ENCODE results near the gene PIAS4.

DNA sequence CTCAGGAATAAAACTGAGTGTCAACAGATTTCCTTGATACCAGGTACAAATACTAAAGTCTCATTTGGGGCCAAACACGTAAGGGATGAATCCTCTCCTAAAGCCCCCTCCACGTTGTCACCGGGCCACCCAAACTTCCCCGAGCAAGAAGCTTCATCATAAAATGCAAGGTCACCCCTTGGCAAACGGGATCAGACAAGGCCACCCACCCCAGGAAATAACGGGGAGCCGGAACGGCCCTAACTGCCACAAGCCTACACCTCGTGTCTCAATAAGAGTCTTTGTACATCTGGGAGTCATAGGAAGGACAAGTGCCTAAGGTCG lies 23.0 kb upstream of the PIAS4 start:
- TF ChIP-seq ARNTL (CRISPR knock-in tag; IDR thresholded peaks at IDR 0.05; ENCODE audit: borderline replicate concordance, low read depth), result no peak
- no peak for TF ChIP-seq ZFP30 (CRISPR knock-in tag; IDR thresholded peaks at IDR 0.05)
- TF ChIP-seq, protein P1, sequence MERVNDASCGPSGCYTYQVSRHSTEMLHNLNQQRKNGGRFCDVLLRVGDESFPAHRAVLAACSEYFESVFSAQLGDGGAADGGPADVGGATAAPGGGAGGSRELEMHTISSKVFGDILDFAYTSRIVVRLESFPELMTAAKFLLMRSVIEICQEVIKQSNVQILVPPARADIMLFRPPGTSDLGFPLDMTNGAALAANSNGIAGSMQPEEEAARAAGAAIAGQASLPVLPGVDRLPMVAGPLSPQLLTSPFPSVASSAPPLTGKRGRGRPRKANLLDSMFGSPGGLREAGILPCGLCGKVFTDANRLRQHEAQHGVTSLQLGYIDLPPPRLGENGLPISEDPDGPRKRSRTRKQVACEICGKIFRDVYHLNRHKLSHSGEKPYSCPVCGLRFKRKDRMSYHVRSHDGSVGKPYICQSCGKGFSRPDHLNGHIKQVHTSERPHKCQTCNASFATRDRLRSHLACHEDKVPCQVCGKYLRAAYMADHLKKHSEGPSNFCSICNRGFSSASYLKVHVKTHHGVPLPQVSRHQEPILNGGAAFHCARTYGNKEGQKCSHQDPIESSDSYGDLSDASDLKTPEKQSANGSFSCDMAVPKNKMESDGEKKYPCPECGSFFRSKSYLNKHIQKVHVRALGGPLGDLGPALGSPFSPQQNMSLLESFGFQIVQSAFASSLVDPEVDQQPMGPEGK (CRISPR knock-in tag; IDR thresholded peaks at IDR 0.05; ENCODE audit: borderline replicate concordance), result no peak
- TF ChIP-seq, protein P2, sequence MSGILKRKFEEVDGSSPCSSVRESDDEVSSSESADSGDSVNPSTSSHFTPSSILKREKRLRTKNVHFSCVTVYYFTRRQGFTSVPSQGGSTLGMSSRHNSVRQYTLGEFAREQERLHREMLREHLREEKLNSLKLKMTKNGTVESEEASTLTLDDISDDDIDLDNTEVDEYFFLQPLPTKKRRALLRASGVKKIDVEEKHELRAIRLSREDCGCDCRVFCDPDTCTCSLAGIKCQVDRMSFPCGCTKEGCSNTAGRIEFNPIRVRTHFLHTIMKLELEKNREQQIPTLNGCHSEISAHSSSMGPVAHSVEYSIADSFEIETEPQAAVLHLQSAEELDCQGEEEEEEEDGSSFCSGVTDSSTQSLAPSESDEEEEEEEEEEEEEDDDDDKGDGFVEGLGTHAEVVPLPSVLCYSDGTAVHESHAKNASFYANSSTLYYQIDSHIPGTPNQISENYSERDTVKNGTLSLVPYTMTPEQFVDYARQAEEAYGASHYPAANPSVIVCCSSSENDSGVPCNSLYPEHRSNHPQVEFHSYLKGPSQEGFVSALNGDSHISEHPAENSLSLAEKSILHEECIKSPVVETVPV (CRISPR knock-in tag; IDR thresholded peaks at IDR 0.05), result no peak
- no peak for TF ChIP-seq ZC3H10 (CRISPR knock-in tag; IDR thresholded peaks at IDR 0.05)
- no peak for TF ChIP-seq BACH2 (CRISPR knock-in tag; IDR thresholded peaks at IDR 0.05; ENCODE audit: borderline replicate concordance)
- TF ChIP-seq, protein P3, sequence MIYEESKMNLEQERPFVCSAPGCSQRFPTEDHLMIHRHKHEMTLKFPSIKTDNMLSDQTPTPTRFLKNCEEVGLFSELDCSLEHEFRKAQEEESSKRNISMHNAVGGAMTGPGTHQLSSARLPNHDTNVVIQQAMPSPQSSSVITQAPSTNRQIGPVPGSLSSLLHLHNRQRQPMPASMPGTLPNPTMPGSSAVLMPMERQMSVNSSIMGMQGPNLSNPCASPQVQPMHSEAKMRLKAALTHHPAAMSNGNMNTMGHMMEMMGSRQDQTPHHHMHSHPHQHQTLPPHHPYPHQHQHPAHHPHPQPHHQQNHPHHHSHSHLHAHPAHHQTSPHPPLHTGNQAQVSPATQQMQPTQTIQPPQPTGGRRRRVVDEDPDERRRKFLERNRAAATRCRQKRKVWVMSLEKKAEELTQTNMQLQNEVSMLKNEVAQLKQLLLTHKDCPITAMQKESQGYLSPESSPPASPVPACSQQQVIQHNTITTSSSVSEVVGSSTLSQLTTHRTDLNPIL (CRISPR knock-in tag; IDR thresholded peaks at IDR 0.05; ENCODE audit: low read depth), result no peak
- TF ChIP-seq TOX (CRISPR knock-in tag; IDR thresholded peaks at IDR 0.05; ENCODE audit: borderline replicate concordance), result no peak
- TF ChIP-seq ZNF70 (CRISPR knock-in tag; IDR thresholded peaks at IDR 0.05), result no peak
- TF ChIP-seq RARB (CRISPR knock-in tag; IDR thresholded peaks at IDR 0.05), result no peak
- no peak for TF ChIP-seq ZNF8 (CRISPR knock-in tag; IDR thresholded peaks at IDR 0.05)
- TF ChIP-seq ESRRG (CRISPR knock-in tag; IDR thresholded peaks at IDR 0.05), result no peak
- TF ChIP-seq CSDC2 (CRISPR knock-in tag; IDR thresholded peaks at IDR 0.05), result no peak
